ENCODE measurements around the gene MEIOB.

DNA sequence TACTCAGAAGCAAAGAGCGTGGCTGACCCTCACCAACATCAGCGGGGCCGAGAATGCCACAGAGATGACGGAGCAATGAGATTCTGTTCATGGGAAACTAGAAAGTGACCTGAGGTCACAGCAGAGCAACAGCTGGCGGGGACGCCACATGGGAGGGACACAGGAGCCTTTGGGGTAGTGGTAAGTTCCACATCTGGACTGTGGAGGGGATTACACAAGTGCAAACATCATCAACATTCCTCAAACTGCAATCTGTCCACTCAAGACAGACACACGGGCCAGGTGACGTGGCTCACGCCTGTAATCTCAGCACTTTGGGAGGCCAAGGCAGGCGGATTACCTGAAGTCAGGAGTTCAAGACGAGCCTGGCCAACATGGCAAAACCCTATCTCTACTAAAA is 56.5 kb downstream of the MEIOB start:
- TF ChIP-seq, protein P1, sequence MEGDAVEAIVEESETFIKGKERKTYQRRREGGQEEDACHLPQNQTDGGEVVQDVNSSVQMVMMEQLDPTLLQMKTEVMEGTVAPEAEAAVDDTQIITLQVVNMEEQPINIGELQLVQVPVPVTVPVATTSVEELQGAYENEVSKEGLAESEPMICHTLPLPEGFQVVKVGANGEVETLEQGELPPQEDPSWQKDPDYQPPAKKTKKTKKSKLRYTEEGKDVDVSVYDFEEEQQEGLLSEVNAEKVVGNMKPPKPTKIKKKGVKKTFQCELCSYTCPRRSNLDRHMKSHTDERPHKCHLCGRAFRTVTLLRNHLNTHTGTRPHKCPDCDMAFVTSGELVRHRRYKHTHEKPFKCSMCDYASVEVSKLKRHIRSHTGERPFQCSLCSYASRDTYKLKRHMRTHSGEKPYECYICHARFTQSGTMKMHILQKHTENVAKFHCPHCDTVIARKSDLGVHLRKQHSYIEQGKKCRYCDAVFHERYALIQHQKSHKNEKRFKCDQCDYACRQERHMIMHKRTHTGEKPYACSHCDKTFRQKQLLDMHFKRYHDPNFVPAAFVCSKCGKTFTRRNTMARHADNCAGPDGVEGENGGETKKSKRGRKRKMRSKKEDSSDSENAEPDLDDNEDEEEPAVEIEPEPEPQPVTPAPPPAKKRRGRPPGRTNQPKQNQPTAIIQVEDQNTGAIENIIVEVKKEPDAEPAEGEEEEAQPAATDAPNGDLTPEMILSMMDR (IDR thresholded peaks at IDR 0.05 in 8 of 11, conservative IDR thresholded peaks at IDR 0.05 in 3 of 11) = no peak
- no peak for TF ChIP-seq POLR2A (IDR thresholded peaks at IDR 0.05)
- TF ChIP-seq POLR2AphosphoS5 (IDR thresholded peaks at IDR 0.05) = no peak
